Activated CD4-positive, alpha-beta T cell treated with anti-CD3 and anti-CD28 coated beads, Interleukin-2, Interleukin-6, amounts not matched to agents 100 ng/mL and 50 ng/mL, durations not matched to agents 16 hours and 8 hours (primary cell): ENCODE measurements around the gene SHKBP1.
"Not testable (repeated sequence)": the region's sequence is repeated elsewhere in the genome, so short reads cannot be mapped to it uniquely, and the experiment has no call there.

Experiments
- DNase-seq: peaks from one replicate; pipeline ENCODE4 v3.0.0-alpha.2; 2020

The SHKBP1 gene

DNA sequence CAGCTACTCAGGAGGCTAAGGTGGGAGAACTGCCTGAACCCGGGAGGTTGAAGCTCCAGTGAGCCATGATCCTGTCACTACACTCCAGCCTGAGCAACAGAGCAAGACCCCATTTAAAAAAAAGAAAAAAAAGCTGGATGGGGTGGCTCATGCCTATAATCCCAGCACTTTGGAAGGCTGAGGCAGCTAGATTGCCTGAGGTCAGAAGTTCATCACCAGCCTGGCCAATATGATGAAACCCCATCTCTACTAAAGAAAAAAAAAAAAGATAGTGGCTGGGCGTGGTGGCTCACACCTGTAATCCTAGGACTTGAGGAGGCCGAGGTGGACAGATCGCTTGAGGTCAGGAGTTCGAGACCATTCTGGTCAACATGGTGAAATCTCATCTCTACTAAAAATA is 39.5 kb downstream of the SHKBP1 start:
- DNase-seq: no peak

DNA sequence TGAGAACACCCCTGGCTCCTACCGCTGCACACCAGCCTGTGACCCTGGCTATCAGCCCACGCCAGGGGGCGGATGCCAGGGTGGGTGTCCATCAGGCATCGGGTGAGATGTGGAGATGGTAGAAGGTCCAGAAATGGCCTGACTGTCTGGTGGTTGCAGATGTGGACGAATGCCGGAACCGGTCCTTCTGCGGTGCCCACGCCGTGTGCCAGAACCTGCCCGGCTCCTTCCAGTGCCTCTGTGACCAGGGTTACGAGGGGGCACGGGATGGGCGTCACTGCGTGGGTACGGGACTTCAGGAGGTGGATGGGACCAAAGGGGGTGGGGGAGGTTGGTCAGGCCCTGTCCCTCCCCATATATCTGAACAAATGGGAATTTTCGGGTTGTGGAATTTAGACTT is 40.3 kb downstream of the SHKBP1 start:
- no peak for DNase-seq

DNA sequence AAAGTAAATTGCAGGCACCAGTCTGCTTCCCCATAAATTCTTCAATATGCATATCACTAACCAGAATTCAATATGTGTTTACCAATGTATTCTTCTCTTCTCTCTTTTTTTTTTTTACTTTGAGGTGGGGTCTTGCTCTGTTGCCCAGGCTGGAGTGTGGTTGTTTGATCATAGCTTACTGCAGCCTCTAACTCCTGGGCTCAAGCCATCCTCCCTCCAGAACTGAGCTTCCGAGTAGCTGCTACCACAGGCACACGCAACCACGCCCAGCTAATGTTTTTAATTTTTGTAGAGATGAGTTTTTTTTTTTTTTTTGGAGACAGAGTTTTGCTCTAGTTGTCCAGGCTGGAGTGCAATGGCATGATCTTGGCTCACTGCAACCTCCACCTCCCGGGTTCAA is 41.3 kb downstream of the SHKBP1 start:
- no peak for DNase-seq

DNA sequence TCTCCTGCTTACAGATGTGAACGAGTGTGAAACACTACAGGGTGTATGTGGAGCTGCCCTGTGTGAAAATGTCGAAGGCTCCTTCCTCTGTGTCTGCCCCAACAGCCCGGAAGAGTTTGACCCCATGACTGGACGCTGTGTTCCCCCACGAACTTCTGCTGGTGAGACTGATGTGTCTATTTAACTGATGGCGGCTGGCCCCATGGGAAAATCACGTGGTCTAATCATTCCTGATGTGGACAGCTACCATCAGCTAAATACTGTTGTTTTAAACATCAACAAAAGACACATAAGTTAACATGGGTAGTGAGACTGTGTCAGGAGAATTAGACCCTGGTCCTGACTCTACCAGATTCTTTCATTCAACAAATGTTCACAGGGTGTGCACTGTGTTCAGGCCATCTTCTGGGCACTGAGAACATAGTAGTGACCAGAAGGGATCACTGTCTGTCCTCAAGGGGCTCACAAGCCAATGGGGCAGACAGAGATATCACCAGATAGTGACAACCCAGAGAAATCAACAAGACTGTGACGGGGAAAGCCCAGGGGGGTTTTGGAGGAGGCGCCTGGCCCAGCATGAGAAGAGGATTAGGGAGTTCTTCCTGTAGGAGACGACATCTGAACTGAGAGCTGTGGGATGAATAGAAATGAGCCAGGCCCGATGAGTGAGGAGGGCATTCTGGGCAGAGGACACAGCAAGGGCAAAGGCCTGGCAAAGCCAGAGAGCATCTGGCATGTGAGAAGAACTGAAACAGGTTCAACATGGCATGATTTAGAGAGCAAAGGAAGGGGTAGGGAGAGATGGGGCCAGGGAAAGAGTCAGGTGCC is 42.9 kb downstream of the SHKBP1 start:
- no peak for DNase-seq

DNA sequence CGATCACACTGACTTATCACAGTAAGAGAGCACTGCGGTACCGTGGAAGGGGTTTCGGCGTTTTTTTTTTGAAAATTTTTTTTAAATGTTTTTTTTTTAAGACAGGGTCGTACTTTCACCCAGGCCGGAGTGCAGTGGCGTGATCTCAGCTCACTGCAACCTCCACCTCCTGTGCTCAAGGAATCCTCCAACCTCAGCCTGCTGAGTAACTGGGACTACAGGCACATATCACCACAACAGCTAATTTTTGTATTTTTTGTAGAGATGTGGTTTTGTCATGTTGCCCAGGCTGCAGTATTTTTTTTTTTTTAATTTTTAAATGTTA is 43.5 kb downstream of the SHKBP1 start:
- DNase-seq: no peak

DNA sequence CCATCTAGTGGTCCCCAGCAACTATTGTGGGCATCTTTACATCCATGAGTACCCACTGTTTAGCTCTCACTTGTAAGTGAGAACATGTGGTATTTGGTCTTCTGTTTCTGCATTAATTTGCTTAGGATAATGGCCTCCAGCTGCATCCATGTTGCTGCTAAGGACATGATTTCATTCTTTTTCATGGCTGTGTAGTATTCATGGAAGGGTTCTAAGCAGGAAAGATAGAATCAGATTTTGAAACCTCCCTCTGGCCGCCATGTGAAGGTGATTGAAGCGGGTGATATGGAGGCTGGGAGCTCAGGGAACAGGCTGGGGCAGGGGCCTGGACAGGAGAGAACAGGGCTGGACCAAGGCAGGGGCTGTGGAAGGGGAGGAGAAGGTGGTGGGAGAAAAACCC is 44.6 kb downstream of the SHKBP1 start:
- no peak for DNase-seq

DNA sequence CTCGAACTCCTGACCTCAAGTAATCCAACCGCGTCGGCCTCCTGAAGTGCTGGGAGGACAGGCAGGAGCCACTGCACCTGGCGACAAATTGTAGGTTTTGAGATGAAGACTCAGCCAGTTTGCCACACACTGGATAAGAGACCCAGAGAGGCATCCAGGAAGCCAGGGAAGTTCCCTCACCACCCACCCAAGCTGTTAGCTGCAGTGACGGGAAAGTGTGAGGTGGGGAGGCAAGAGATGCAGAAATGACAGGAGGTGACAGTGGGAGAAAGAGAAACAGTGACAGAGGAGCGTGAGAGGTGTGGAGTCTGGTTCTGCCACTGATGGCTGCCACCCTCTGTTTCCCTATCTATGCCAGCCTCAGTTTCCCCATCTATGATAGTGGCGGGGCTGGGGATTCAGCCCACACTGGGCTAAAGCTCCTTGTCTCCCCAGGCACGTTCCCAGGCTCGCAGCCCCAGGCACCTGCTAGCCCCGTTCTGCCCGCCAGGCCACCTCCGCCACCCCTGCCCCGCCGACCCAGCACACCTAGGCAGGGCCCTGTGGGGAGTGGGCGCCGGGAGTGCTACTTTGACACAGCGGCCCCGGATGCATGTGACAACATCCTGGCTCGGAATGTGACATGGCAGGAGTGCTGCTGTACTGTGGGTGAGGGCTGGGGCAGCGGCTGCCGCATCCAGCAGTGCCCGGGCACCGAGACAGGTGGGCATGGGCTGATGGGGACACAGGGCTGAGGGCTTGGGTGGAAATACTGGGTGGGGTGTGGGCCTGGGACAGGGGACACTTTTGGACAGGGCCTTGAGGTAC is 45.5 kb downstream of the SHKBP1 start:
- DNase-seq: no peak

DNA sequence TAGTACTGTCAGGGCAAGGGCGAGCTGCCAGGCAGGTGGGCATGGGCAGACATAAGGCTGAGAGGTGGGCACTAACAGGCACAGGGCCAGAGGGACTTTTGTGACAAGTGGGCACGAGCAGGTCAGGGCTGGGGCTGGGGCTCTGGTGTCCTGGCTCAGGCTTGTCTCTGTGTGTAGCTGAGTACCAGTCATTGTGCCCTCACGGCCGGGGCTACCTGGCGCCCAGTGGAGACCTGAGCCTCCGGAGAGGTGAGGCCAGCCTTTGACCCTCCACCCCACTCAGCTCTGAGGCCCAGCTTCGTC is 46.1 kb downstream of the SHKBP1 start:
- no peak for DNase-seq

DNA sequence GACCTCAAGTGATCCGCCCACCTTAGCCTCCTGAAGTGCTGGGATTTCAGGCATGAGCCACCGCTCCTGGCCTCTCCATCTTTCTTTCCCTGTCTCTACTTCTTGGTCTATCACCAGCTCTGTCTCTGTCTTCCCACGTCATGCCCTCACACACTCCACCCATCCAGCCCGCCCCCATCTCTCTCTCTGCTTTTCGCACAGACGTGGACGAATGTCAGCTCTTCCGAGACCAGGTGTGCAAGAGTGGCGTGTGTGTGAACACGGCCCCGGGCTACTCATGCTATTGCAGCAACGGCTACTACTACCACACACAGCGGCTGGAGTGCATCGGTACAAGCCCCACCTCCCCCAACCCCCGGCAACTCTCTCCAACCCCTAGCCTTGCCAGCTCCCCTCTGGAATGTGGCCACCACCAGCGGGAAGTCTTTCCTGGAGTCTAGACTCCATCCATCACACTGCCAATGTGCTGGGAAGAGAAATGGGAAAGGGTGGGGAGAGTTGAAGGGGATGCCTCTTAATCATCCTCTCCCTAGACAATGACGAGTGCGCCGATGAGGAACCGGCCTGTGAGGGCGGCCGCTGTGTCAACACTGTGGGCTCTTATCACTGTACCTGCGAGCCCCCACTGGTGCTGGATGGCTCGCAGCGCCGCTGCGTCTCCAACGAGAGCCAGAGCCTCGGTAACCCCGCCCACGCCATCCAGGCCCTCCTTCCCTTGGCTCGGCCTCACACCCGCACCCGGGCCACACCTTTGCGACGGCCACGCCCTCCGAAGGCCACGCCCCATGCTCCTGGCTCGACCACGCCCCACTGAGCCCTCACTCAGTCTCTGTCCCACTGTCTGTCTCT is 47.0 kb downstream of the SHKBP1 start:
- DNase-seq: peak; percentile 48

DNA sequence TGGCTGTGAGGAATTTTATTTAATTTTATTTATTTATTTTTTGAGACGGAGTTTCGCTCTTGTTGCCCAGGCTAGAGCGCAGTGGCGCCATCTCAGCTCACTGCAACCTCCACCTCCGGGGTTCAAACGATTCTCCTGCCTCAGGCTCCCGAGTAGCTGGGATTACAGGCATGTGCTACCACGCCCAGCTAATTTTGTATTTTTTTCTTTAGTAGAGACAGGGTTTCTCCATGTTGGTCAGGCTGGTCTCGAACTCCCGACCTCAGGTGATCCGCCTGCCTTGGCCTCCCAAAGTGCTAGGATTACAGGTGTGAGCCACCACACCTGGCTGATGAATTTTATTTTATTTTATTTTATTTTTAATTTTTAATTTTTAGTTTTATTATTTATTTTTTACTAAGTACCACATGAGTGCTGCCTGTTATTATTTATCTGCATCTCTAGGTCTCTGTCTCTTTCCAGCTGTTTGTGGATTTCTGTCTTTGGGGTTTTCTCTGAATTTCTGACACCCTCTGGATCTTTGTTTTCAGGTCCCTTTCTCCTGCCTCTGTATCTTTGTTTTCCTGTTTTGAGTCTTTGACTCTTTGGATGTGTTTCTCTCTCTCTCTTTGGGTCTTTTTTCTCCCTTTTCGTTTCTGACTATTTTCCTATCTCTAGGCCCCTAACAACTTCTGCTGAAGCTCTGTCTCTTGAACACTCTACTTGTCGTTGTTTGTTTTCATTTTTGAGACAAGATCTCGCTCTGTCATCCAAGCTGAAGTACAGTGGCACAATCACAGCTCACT is 47.9 kb downstream of the SHKBP1 start:
- DNase-seq: not testable (repeated sequence)

DNA sequence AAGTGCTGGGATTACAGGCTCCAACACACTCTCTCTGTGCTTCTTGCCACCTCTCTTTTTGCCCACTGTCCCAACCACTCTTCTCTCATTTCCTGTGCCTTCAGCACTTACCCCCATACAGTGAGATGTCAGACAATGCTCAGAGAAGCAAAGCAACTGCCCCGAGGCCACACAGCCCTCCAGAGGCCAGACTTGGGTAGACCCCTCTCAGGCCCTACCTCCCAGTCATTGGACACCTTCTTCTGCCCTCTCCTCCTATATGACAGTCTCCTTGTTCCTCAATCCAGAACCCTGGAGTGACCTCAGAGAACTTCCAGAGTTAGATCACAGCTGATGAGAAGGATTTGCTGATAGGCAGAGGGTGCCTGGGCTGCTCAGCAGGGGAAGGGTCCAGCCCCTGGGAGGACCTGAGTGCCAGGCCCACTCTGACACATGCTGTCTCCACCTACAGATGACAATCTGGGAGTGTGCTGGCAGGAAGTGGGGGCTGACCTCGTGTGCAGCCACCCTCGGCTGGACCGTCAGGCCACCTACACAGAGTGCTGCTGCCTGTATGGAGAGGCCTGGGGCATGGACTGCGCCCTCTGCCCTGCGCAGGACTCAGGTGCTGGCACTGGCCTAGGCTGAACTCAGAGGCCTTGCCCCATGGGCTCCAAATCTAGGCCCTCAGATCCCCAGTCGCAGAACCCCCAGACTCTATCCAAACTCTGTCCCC is 48.9 kb downstream of the SHKBP1 start:
- DNase-seq: no peak

DNA sequence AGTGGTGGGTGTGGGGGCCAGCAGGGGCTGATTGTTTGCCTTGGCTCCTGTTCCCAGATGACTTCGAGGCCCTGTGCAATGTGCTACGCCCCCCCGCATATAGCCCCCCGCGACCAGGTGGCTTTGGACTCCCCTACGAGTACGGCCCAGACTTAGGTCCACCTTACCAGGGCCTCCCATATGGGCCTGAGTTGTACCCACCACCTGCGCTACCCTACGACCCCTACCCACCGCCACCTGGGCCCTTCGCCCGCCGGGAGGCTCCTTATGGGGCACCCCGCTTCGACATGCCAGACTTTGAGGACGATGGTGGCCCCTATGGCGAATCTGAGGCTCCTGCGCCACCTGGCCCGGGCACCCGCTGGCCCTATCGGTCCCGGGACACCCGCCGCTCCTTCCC is 50.2 kb downstream of the SHKBP1 start:
- DNase-seq: no peak

DNA sequence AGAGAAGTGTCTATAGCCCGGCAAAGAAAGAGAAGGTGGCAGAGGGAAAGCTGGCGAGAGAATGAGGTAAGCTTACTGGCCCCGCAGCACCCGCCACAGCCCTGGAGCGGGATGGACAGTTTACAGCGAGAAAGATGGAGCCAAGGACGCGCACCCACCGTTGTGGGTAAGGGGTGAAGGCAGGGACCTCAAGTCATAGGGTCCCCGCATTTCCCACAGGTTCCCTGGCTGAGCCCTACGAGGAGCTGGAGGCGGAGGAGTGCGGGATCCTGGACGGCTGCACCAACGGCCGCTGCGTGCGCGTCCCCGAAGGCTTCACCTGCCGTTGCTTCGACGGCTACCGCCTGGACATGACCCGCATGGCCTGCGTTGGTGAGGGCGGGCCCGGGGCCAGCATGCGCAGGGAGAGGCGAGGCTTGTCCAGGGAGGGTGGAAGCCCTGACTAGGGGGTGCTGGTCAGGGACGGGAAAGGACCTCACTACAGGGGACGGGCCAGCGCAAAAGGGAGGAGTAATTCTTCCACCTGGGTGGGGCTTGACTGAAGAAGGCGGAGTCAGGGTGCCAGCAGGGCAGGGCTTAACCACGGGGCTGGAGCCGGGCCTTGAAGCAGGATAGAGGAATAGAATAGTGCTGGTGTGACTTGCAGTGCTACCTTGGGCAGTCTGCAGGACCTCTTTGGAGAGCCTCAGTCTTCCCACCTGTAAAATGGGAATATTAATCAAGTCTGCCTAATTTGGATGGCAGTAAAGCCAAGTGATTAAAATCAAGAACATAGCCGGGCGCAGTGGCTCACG is 51.0 kb downstream of the SHKBP1 start:
- DNase-seq: no peak

DNA sequence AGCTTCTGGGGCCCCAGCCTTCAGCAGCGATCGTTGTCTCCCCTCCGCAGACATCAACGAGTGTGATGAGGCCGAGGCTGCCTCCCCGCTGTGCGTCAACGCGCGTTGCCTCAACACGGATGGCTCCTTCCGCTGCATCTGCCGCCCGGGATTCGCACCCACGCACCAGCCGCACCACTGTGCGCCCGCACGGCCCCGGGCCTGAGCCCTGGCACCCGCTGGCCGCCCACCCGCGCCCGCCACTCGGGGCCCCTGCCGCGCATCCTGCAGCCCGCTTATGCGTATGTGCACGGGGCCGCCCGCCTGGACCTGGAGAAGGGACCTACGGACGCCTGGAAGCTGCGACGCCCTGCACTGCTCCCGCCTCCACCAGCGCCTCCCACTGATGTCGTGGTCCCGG is 52.7 kb downstream of the SHKBP1 start:
- no peak for DNase-seq

DNA sequence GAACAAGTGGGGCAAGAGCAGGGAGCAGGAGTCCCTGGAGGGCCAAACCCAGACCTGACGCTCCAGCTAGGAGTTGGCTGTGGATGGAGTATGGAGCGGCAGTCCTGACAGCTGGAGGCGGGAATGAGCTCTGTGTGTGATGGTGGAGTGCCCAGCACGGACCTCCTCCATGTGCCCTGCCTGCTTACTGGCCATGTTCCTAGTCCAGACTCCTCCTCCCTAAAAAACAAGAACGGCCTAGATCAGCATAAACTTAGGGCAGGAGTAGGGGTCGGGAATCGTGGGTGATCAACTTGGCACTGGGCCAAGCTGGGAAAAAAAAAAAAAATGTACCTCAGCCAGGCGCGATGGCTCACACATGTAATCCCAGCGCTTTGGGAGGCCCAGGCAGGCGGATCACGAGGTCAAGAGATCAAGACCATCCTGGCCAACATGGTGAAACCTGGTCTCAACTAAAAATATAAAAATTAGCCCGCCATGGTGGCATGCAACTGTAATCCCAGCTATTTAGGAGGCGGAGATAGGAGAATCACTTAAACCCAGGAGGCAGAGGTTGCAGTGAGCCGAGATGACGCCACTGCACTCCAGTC is 54.0 kb downstream of the SHKBP1 start:
- no peak for DNase-seq

DNA sequence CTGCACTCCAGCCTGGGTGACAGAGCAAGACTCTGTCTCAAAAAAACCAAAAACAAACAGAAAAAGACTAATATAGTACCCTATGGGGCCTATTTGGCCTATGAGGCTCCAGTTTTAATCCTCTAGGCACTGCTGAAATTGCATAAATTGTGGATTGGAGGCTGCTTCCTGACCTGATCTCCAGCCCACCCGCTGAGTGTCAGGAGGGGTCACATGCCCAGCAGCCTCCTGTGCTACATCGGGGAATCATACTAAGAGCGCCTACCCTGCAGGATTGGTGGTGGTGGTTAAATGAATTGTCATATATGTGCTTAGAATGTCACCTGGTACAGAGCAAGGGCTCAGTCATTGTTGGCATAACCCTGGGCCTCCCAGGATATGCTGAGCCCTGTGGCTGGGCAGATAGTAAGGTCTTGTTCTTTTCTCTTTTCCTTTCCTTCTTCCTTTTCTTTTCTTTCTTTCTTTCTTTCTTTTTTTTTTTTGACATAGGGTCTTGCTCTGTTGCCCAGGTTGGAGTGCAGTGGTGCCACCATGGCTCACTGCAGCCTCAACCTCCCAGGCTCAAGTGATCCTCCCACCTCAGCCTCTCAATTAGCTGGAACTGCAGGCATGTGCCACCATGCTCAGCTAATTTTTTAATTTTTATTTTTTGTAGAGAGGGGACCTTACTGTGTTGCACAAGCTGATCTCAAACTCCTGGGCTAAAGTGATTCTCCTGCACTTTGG is 55.8 kb downstream of the SHKBP1 start:
- DNase-seq: no peak

DNA sequence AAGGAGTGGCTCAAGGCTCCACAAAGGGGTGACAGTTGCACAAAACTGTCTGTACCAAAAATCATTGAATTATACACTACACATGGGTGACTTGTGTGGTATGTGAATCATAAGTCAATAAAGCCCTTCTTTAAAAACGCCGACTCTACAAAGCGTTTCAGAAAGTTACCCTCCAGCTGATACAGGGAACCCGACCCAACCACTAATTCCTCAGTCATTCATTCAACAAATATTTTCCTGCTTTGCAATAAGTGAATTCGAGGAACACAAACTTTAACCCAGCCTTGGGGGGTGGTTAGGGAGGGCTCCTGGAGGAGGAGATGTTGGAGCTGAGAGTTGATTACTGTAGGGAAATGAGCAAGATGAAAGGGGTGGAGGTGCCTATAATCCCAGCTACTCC is 56.5 kb downstream of the SHKBP1 start:
- no peak for DNase-seq

DNA sequence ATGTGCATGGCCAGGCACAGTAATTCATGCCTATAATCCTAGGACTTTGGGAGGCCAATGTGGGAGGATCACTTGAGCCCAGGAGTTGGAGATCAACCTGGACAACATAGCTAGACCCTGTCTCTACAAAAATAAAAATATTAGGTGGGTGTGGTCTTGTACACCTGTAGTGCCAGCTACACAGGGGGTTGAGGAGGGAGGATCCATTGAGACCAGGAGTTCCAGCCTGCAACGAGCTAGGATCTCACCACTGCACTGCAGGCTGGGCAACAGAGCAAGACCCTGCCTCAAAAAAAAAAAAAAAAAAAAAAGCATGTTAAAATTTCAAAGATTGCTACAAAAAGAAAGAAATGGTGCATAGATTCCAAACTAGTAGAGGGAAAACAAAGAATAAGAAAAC is 61.7 kb downstream of the SHKBP1 start:
- no peak for DNase-seq

DNA sequence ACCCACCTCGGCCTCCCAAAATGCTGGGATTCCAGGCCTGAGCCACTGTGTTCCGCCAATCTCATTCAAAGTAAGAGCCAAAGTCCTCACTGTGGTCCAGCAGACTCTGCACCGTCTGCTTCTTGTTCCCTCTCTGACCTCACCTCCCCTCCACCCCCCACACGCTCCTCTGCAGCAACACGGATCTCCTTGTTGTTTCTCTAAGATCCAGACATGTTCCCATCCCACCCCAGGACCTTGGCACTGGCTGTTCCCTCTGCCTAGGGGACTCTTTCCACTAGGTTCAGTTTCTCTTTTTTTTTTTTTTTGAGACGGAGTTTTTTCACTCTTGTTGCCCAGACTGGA is 62.9 kb downstream of the SHKBP1 start:
- DNase-seq: no peak

DNA sequence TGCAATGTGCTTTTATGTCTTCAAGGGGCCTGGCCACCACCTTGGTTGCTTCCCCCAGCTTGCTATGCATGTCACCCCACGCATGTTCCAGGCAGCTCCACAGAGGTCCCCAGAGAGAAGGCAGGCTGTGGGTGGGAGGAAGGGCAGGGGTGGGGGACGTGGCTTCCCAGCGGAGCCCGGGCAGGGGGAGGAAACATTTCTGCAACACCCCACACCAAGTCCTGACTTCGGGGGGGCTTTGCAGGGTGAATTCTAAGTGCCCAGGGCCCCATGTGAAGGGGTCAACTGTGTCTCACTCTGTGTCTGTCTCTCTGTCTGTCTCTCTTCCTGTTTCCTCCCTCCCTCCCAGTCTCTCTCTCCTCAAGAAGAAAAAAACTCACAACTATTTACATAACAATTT is 64.1 kb downstream of the SHKBP1 start:
- DNase-seq: no peak
